GM12892 (cell line): ENCODE data around the gene CTTN.

ENCODE experiments used
- POLR2A ChIP-seq: IDR thresholded peaks from 2 replicates; pipeline ENCODE4 v1.6.1; 2011; ENCODE audit warnings: low read depth, low read length, control low read depth
- TAF1 ChIP-seq: IDR thresholded peaks from 2 replicates; pipeline ENCODE4 v1.6.1; 2011; ENCODE audit warnings: low read depth, mild to moderate bottlenecking, control low read depth, low read length, borderline replicate concordance

- TF ChIP-seq POLR2A: no peak
- no peak for TF ChIP-seq TAF1
Measured at GRCh38 chr11:70377645-70378044, 20.7 kb upstream of the CTTN start.
